Coronary artery (tissue), 2 donors: ENCODE measurements around the gene MOSPD2.

Experiments
- DNase-seq: peaks from one replicate; pipeline ENCODE4 v3.0.0-alpha.2; 2017; ENCODE audit warnings: low spot score
- H3K27ac ChIP-seq, 2 donors: fragments of 200-600 bp; sonication (generic); one replicate each; pipeline ENCODE4 v1.5.1; 2016 to 2019
- H3K4me3 ChIP-seq: fragments of 200-600 bp; sonication (generic); 2 replicates; pipeline ENCODE4 v1.5.1; 2016; ENCODE audit warnings: mild to moderate bottlenecking, moderate library complexity
- CTCF ChIP-seq: fragments of 200-600 bp; sonication (generic); IDR thresholded peaks from one replicate; pipeline ENCODE4 v1.5.1; 2019; ENCODE audit warnings: antibody characterized with exemption

MOSPD2 gene

DNA sequence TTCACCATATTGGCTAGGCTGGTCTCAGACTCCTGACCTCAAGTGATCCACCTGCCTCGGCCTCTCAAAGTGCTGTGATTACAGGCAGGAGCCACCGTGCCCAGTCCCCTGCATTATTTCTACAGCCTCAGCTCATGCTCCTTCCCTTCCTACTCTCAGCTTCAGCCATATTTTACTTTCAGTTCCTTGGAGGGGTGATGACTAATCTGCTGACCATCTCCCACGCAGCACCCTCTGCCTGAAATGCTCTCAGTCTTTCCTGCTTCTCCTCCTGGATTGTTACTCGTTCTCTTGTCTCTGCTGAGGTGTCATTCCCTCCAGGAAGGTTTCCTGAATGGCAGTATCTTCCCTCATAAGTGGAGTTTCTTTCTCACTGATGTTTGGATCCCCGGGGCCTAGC, 63.3 kb downstream of the MOSPD2 start:
- no peak for DNase-seq
- no peak for TF ChIP-seq CTCF
- H3K27ac ChIP-seq: no peak overlapping the region
- H3K4me3 ChIP-seq: no peak overlapping the region

- no peak overlapping the region for H3K27ac ChIP-seq
- no peak overlapping the region for H3K4me3 ChIP-seq
- no peak for DNase-seq
- TF ChIP-seq CTCF: no peak
These were observed 66.4 kb downstream of the MOSPD2 start for GRCh38 chrX:14939644-14940043.

GRCh38 chrX:14941301-14941700, 68.1 kb downstream of the MOSPD2 start:
- Histone ChIP-seq H3K4me3 (no peak overlapping the region), H3K27ac (no peak overlapping the region)
- no peak for TF ChIP-seq CTCF
- DNase-seq: no peak

GRCh38 chrX:14942341-14942740, 69.1 kb downstream of the MOSPD2 start:
- Histone ChIP-seq H3K27ac (no peak overlapping the region), H3K4me3 (no peak overlapping the region)
- no peak for TF ChIP-seq CTCF
- no peak for DNase-seq

- no peak for DNase-seq
- no peak overlapping the region for H3K27ac ChIP-seq
- TF ChIP-seq CTCF: no peak
- no peak overlapping the region for H3K4me3 ChIP-seq
These were observed 70.7 kb downstream of the MOSPD2 start for GRCh38 chrX:14943962-14944361.

DNA sequence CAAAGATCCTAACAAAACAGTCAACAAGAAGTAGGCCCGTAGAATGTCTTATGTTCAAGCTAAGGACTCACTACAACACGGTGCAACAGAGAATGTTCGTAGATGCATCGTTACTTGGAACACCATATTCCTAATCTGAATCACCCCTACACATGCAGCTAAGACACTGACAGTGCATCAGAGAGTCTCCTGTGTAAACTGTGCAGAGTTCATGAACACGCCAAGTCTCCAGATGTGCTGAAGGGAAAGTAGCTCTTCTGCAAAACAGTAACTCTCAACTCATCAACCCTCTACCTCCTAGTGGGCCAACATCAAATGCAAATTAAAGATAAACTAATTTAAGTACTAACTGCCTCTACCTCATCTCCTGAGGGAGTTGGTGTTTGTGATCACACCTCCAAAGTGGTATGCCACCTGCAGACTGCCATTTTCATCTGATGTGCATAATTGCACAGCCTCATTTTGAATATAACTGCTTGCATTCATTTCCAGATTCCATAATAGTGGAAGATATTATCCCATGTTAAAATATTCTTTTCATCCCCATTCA, 73.5 kb downstream of the MOSPD2 start:
- Histone ChIP-seq H3K4me3 (no peak overlapping the region), H3K27ac (no peak overlapping the region)
- DNase-seq: no peak
- TF ChIP-seq CTCF: no peak

- no peak overlapping the region for H3K27ac ChIP-seq
- DNase-seq: no peak
- no peak for TF ChIP-seq CTCF
- no peak overlapping the region for H3K4me3 ChIP-seq
These were observed 75.5 kb downstream of the MOSPD2 start for GRCh38 chrX:14948691-14949090.
